HG02623 (cell line): Measurements from ENCODE around the gene NAGS.
"Not testable (repeated sequence)": the region's sequence is repeated elsewhere in the genome, so short reads cannot be mapped to it uniquely, and the experiment has no call there.

ENCODE experiments used
- ATAC-seq: cut with Tn5 transposase; IDR thresholded peaks from one replicate; pipeline ENCODE4 v1.9.1; 2021; ENCODE audit warnings: moderate library complexity; ENCODE audit not compliant: unreplicated experiment

NAGS gene

DNA sequence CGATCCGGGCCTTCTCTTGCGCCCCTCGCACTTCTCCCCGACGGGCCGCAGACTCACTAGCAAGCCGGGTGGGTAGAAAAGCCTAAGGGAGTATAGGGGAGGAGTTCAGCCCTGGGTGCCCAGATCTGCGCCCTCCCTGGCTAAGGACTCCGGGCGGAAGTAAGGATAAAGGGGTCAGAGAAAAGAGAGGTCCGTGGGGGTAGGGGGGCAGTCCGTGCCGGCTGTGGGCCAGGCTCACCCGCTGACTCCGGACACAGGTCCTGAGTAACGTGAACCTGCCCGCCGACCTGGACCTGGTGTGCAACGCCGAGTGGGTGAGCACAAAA, 1.8 kb downstream of the NAGS start:
- peak; percentile 8 for ATAC-seq

- ATAC-seq: peak; percentile 61
These were observed 2.4 kb downstream of the NAGS start for GRCh38 chr17:44006598-44007345.

DNA sequence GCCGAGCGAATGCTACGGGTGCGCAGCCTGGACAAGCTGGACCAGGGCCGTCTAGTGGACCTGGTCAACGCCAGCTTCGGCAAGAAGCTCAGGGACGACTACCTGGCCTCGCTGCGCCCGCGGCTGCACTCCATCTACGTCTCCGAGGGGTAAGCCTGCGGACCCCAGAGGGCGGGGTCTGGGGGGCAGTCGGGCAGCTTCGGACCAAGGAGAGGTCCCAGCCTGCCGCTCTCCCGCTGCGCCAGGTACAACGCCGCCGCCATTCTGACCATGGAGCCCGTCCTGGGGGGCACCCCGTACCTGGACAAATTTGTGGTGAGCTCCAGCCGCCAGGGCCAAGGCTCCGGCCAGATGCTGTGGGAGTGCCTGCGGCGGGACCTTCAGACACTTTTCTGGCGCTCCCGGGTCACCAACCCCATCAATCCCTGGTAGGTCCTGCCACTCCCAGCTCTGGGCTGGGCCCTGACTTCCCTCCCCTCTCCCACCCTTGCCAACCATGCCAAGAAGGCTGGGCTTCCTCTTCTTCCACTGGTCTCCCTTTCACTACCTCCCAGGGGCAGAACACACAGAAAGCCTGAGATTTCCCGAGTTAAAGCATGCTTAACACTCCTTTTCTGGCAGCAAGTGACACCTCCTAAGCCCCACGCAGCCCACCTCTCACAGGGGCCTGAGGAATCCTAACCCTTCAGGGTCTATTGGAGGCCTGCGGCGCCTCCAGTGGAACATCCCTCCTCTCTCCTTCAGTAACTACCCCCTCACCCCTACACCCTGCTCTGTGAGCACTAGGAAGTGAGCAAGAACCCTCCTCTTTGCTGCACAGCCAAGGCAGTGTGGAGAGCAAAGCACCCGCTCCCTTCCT, 3.2 kb downstream of the NAGS start:
- peak; percentile 6 for ATAC-seq

GRCh38 chr17:44008205-44008909, 3.9 kb downstream of the NAGS start:
- no peak for ATAC-seq

DNA sequence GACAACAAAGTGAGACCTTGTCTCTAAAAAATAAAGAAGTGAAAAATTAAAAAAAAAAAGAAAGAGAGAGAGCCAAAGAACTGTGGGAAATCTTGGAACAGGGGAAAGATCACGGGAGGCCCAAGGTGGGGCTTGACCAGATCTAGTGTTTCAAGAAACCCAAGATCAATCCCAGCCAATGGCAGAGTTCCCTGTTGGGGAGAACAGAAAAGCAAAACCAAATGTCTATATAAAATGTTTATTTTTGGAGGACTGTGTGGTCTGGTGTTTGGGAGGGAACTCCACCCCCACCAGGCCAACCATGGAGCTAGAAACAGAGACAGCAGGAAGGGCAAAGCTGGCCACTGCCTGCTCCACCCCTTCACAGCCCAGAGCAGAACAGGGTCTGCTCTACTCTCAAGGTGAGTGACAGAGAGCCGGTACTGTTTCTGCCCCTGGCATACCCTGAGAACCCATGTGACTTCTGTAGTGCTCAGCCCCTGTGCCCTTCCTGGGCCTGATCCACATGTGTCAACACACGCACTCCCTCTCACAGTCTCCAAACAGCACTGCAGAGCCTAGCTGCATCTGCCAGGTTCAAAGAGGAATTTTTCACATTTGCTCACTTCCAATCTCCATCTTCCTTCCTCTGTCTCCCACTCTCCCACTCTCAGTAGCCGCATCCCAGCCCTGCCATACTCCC, 6.7 kb downstream of the NAGS start:
- ATAC-seq: no peak

- ATAC-seq: no peak
These were observed 7.5 kb downstream of the NAGS start for GRCh38 chr17:44011876-44012275.

DNA sequence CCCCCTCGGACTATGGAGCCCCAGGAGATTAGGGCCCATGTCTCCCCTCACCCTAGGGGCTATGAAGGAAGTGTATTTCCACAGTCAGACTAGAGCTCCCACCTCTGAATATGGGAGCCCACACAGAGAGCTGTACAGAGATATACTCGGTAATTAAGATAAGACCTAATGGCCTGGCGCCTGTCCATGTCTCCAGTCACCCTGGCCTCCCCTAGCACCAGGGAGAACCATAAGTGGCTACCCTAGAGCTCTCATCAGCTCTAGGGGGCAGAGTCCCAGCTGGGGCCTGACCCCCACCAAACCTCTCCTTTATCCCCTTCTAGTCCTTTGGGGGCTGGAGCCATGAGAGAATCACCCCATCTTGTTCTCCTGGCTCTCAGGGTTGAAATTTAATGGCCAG, 8.0 kb downstream of the NAGS start:
- ATAC-seq: no peak

DNA sequence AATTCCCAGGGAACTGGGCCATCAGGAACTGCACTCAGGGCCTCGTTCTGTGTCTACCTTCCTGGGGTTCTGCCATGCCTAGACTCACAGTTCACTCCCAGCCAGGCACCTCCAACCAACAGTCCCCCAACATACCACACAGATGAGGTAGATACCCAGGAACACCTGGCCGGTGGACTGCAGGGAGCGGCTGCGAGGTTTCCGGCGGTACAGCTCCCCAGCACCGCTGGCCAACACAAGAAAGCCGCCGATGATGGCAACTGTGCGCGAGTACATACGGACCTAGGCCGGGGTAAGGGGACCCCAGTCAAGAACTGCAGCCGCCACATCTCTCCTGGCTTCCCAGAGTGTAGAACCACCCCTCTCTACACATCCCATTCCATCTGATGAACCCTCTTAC, 8.5 kb downstream of the NAGS start:
- no peak for ATAC-seq

- ATAC-seq: no peak
These were observed 9.7 kb downstream of the NAGS start for GRCh38 chr17:44014133-44014436.

- ATAC-seq: peak; percentile 75
These were observed 10.2 kb downstream of the NAGS start, which contains the start of gene TMEM101 for GRCh38 chr17:44014437-44015172. Gene TMEM101, minus strand, starts transcription at chr17:44014963. Its CDS starts 11 bp downstream, at chr17:44014952.

DNA sequence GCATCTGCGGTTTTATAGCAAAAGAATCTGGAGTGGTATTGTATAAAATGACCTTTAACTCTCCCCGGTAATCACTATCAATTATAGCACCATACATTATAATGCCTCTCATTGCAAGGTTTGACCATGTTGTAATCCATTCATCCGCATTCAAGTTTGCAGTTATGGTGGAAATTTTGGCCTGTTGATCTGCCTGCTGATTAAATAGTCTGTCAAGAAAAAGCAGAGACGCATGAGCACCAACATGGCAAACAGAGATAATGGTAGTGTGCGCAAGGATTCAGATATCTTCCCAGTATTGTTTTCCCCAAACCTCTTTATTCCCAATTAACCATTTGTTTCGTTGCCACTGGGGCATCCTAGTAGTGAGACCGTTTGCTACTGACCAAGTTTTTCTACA, 16.8 kb downstream of the NAGS start:
- ATAC-seq: not testable (repeated sequence)

GRCh38 chr17:44022246-44022645, 17.8 kb downstream of the NAGS start:
- ATAC-seq: no peak

DNA sequence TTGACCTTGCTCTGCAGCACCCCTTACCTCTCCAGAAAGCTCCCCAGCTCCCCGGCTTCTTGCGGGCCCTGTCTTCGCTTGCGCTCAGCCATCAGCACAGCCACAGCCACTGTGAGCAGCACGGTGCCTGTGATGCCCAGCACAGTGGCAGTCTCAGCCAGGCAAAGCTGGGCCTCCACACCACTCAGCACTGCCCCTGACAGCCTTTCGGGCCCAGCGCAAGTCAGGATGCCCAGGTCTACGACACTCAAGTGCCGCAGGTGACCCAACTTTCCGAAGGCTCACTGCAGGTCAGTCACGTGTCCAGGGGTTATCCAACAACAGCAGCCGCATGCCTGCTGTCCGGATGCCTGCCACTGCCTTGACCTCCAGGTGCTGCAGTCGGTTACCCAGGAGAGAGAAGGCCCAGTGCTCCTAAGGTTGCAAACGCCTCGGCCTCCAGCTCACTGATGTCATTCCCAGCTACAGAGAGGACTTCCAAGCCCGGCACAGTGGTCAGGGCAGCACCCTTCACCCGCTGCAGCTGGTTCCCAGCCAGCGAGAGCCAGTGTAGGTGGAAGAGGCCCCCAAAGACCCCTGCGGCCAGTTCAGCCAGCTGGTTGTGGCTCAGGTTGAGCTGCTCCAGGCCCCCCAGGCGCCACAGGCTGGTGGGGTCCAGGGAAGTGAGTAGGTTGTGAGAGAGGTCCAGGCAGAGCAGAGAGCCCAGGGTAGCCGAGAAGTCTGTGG, 19.3 kb downstream of the NAGS start:
- no peak for ATAC-seq

DNA sequence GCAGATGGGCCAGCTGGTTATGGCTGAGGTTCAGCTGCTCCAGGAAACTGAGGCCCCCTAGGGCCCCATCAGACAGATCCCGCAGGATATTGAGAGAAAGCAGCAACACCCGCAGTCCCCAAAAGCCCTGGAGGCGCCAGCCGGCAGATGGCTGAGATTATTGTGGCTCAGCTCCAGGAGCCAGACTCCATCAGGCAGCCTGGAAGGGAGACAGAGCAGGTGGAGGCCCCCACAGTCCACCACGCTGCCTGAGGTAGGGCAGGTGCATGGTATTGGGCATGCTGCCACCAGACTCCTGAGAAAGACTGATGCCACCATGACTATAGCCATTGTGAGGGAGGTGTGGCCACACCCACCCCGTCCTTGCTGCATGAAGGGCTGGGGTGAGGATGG, 19.8 kb downstream of the NAGS start:
- ATAC-seq: no peak

GRCh38 chr17:44024853-44025252, 20.4 kb downstream of the NAGS start:
- ATAC-seq: no peak

GRCh38 chr17:44029736-44030135, 25.3 kb downstream of the NAGS start:
- no peak for ATAC-seq

GRCh38 chr17:44030482-44030881, 26.1 kb downstream of the NAGS start:
- ATAC-seq: no peak

DNA sequence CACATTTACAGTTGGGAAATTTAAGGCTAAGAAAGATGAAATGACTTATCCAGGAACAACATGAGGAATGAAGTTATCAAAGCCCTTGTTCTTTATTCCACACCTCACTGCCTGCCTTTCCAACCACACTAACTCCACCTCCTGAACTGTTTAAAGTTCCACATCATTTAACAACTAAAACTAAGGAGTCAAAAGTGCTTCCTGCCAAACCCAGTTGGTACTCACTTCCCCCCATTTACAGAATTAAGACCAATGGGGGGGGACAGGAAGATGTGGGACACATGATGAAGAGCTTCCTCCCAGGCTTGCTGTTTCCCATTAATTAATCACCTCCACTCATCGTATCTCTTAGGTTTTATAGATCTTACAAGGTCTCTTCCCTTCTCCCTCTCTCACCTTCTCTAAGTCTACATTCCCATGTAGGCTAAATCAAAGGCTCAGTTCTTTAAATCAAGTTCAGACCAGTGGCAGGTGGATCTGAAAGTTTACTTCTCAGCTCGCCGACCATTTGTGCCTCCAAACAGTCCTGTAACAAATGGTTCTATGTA, 29.5 kb downstream of the NAGS start:
- ATAC-seq: no peak

- not testable (repeated sequence) for ATAC-seq
These were observed 30.3 kb downstream of the NAGS start for GRCh38 chr17:44034688-44035087.

DNA sequence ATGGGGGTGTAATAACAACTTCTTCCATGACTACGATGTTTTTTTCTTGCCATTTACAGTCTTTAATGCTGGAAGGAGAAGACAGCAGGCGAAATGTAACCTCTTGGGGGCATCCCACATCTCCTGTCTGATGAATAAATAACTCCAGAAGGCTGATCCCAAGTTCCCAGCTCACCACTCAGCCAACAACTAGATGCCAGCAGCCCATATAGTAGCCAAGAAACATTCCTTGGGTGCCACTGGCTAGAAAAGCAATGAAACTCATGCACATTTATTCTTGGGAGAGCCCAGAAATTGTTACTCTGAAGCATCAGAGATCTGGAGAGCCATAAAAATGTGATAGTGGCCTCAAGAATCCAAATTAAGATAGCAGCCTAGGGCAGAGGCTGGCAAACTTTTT, 33.0 kb downstream of the NAGS start:
- ATAC-seq: no peak
